H9 (cell line): ENCODE results near the gene BTBD8. TPM values are rescaled to one million over a fixed set of nuclear protein-coding genes. Genes with fewer than 3 reads are reported as not detected.

ENCODE experiments used
- DNase-seq: peaks from one replicate; pipeline ENCODE4 v3.0.0-alpha.2; 2017
- H2AFZ ChIP-seq: one replicate; pipeline ENCODE4 v1.6.1; 2013; ENCODE audit warnings: mild to moderate bottlenecking, low read length, control low read depth, moderate library complexity
- H2AK5ac ChIP-seq: 2 replicates; pipeline ENCODE4 v1.6.1; 2013; ENCODE audit warnings: low read length, control low read depth, mixed read lengths; ENCODE audit not compliant: insufficient read length
- H2BK120ac ChIP-seq: one replicate; pipeline ENCODE4 v1.6.1; 2013; ENCODE audit warnings: low read depth, mild to moderate bottlenecking, low read length, control low read depth, inconsistent platforms; ENCODE audit not compliant: poor library complexity, severe bottlenecking
- H2BK12ac ChIP-seq: 2 replicates; pipeline ENCODE4 v1.6.1; 2013; ENCODE audit warnings: low read length, control low read depth, mixed read lengths, low read depth; ENCODE audit not compliant: insufficient read length
- H2BK15ac ChIP-seq: 2 replicates; pipeline ENCODE4 v1.6.1; 2013; ENCODE audit warnings: low read depth, low read length, control low read depth
- H2BK20ac ChIP-seq: one replicate; pipeline ENCODE4 v1.6.1; 2013; ENCODE audit warnings: low read depth, mild to moderate bottlenecking, low read length, control low read depth, inconsistent platforms; ENCODE audit not compliant: poor library complexity, severe bottlenecking
- H2BK5ac ChIP-seq: 2 replicates; pipeline ENCODE4 v1.6.1; 2013; ENCODE audit warnings: low read length, control low read depth, mixed read lengths; ENCODE audit not compliant: insufficient read length
- H3K14ac ChIP-seq: 2 replicates; pipeline ENCODE4 v1.6.1; 2013; ENCODE audit warnings: low read length, control low read depth; ENCODE audit not compliant: insufficient read depth
- H3K18ac ChIP-seq: 2 replicates; pipeline ENCODE4 v1.6.1; 2013; ENCODE audit warnings: low read depth, mild to moderate bottlenecking, mixed read lengths, low read length, control low read depth; ENCODE audit not compliant: insufficient read length
- H3K23ac ChIP-seq: 2 replicates; pipeline ENCODE4 v1.6.1; 2013; ENCODE audit warnings: low read length, control low read depth, mixed read lengths, low read depth; ENCODE audit not compliant: insufficient read length
- H3K23me2 ChIP-seq: 2 replicates; pipeline ENCODE4 v1.6.1; 2013; ENCODE audit warnings: low read depth, mild to moderate bottlenecking, mixed read lengths, low read length, control low read depth; ENCODE audit not compliant: insufficient read length, poor library complexity, severe bottlenecking
- H3K27ac ChIP-seq: 2 replicates; pipeline ENCODE4 v1.5.1; 2013; ENCODE audit warnings: low read length, control low read depth, mixed read lengths, low read depth; ENCODE audit not compliant: insufficient read length
- H3K27me3 ChIP-seq: 2 replicates; pipeline ENCODE4 v1.6.1; 2013; ENCODE audit warnings: low read length, control low read depth, inconsistent platforms; ENCODE audit not compliant: insufficient read depth
- H3K4ac ChIP-seq: 2 replicates; pipeline ENCODE4 v1.6.1; 2013; ENCODE audit warnings: low read depth, mild to moderate bottlenecking, control low read depth, inconsistent platforms, low read length, moderate library complexity
- H3K4me1 ChIP-seq: 2 replicates; pipeline ENCODE4 v1.6.1; 2013; ENCODE audit warnings: low read length, control low read depth, inconsistent platforms; ENCODE audit not compliant: insufficient read depth
- H3K4me2 ChIP-seq: 2 replicates; pipeline ENCODE4 v1.6.1; 2013; ENCODE audit warnings: low read length, control low read depth, mixed read lengths; ENCODE audit not compliant: insufficient read length, insufficient read depth
- H3K56ac ChIP-seq: 2 replicates; pipeline ENCODE4 v1.6.1; 2013; ENCODE audit warnings: low read depth, mild to moderate bottlenecking, mixed read lengths, low read length, control low read depth; ENCODE audit not compliant: insufficient read length
- H3K79me1 ChIP-seq: 2 replicates; pipeline ENCODE4 v1.6.1; 2013; ENCODE audit warnings: low read depth, mild to moderate bottlenecking, moderate library complexity, low read length, control low read depth, inconsistent platforms; ENCODE audit not compliant: insufficient read depth, poor library complexity, severe bottlenecking
- H3K79me2 ChIP-seq: 2 replicates; pipeline ENCODE4 v1.6.1; 2013; ENCODE audit warnings: low read length, control low read depth, inconsistent platforms; ENCODE audit not compliant: insufficient read depth
- H3K9ac ChIP-seq: 2 replicates; pipeline ENCODE4 v1.6.1; 2013; ENCODE audit warnings: low read length, control low read depth, mixed read lengths; ENCODE audit not compliant: insufficient read length; ENCODE audit errors: extremely low read depth
- H3K9me3 ChIP-seq: one replicate; pipeline ENCODE4 v1.6.1; 2013; ENCODE audit warnings: low read depth, low read length, inconsistent platforms; ENCODE audit not compliant: control insufficient read depth
- H3T11ph ChIP-seq: one replicate; pipeline ENCODE4 v1.6.1; 2013; ENCODE audit warnings: mild to moderate bottlenecking, low read length, control low read depth, inconsistent platforms
- H4K20me1 ChIP-seq: one replicate; pipeline ENCODE4 v1.6.1; 2013; ENCODE audit not compliant: control insufficient read depth, insufficient read length, insufficient read depth
- H4K5ac ChIP-seq: 2 replicates; pipeline ENCODE4 v1.6.1; 2013; ENCODE audit warnings: low read depth, mild to moderate bottlenecking, mixed read lengths, low read length, control low read depth; ENCODE audit not compliant: insufficient read length
- H4K8ac ChIP-seq: replicated peaks from 2 replicates; pipeline ENCODE4 v1.6.1; 2013; ENCODE audit warnings: low read length, control low read depth, mixed read lengths, low read depth; ENCODE audit not compliant: insufficient read length
- H4K91ac ChIP-seq: 2 replicates; pipeline ENCODE4 v1.6.1; 2013; ENCODE audit warnings: low read depth, mild to moderate bottlenecking, moderate library complexity, mixed read lengths, low read length, control low read depth; ENCODE audit not compliant: insufficient read length
- H3K27ac Mint-ChIP-seq, 3 experiments: 2 replicates in 2 of 3; 3 replicates in 1 of 3; pipeline ENCODE4 v1.8.0; 2020 to 2021; ENCODE audit warnings: mixed read lengths in 3 of 3, mild to moderate bottlenecking in 1 of 3, moderate library complexity in 1 of 3
- H3K27me3 Mint-ChIP-seq: 2 replicates; pipeline ENCODE4 v1.8.0; 2021; ENCODE audit warnings: low read depth, mild to moderate bottlenecking, moderate library complexity, mixed read lengths
- H3K36me3 Mint-ChIP-seq, 3 experiments: 2 replicates in 2 of 3; 3 replicates in 1 of 3; pipeline ENCODE4 v1.8.0; 2020 to 2021; ENCODE audit warnings: low read depth in 3 of 3, mixed read lengths in 3 of 3; ENCODE audit not compliant: insufficient read depth in 1 of 3
- H3K4me1 Mint-ChIP-seq, 2 experiments: 2 replicates each; pipeline ENCODE4 v1.8.0; 2020; ENCODE audit warnings: mixed read lengths in 2 of 2
- H3K4me3 Mint-ChIP-seq, 2 experiments: 2 replicates in 1 of 2; 3 replicates in 1 of 2; pipeline ENCODE4 v1.8.0; 2020 to 2021; ENCODE audit warnings: mild to moderate bottlenecking in 2 of 2, mixed read lengths in 2 of 2, moderate library complexity in 1 of 2
- H3K9me3 Mint-ChIP-seq, 2 experiments: 2 replicates in 1 of 2; 3 replicates in 1 of 2; pipeline ENCODE4 v1.8.0; 2020; ENCODE audit warnings: mild to moderate bottlenecking in 2 of 2, mixed read lengths in 2 of 2, moderate library complexity in 1 of 2
- WGBS: extraction: QIAGEN DNeasy Blood & Tissue Kit; methylation state at CpG from one replicate; pipeline ENCODE4 v1.1.7; 2013; ENCODE audit warnings: missing lambda C conversion rate, low lambda C conversion rate, mixed read lengths; ENCODE audit not compliant: insufficient read length; ENCODE audit errors: extremely low coverage; 5-methylcytosine and 5-hydroxymethylcytosine counted together
- total RNA-seq: library from RNA; stranded (reverse); gene quantifications from 2 replicates; pipeline ENCODE4 v1.2.1, GENCODE V29; 2021
- TF ChIP-seq, protein P1 (sequence below): fragments of 200-600 bp; sonication (generic); conservative IDR thresholded peaks from 3 replicates; pipeline ENCODE4 v1.8.0; 2021; ENCODE audit warnings: antibody characterized with exemption, mild to moderate bottlenecking

BTBD8 gene
- total RNA-seq, 1 experiment from 2014 or later: 1.4 TPM

- Histone ChIP-seq H2BK20ac (no peak overlapping the region), H3K79me1 (no peaks in the 10 kb centered on the region), H3K79me2 (no peaks in the 10 kb centered on the region), H2BK5ac (no peak overlapping the region), H4K5ac (no peak overlapping the region), H3T11ph (no peak overlapping the region), H4K20me1 (no peaks in the 10 kb centered on the region), H2BK12ac (no peak overlapping the region), H3K56ac (no peak overlapping the region), H2AK5ac (no peak overlapping the region), H2BK120ac (no peak overlapping the region), H3K4me2 (no peak overlapping the region), H2AFZ (no peak overlapping the region), H3K9ac (no peak overlapping the region), H4K91ac (no peak overlapping the region), H4K8ac (no peak overlapping the region), H3K27me3 (no peaks in the 10 kb centered on the region), H3K14ac (no peak overlapping the region), H3K9me3 (no peaks in the 10 kb centered on the region), H3K4ac (no peak overlapping the region), H3K4me1 (no peaks in the 10 kb centered on the region; the same call in 1 of the 2 replicates), H3K23me2 (no peaks in the 10 kb centered on the region), H2BK15ac (no peak overlapping the region), H3K27ac (no peak overlapping the region), H3K23ac (no peak overlapping the region), H3K18ac (no peak overlapping the region)
- no peaks in the 10 kb centered on the region for H3K36me3 Mint-ChIP-seq
- TF ChIP-seq, protein P1, sequence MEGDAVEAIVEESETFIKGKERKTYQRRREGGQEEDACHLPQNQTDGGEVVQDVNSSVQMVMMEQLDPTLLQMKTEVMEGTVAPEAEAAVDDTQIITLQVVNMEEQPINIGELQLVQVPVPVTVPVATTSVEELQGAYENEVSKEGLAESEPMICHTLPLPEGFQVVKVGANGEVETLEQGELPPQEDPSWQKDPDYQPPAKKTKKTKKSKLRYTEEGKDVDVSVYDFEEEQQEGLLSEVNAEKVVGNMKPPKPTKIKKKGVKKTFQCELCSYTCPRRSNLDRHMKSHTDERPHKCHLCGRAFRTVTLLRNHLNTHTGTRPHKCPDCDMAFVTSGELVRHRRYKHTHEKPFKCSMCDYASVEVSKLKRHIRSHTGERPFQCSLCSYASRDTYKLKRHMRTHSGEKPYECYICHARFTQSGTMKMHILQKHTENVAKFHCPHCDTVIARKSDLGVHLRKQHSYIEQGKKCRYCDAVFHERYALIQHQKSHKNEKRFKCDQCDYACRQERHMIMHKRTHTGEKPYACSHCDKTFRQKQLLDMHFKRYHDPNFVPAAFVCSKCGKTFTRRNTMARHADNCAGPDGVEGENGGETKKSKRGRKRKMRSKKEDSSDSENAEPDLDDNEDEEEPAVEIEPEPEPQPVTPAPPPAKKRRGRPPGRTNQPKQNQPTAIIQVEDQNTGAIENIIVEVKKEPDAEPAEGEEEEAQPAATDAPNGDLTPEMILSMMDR: no peak
- no peak for DNase-seq
- H3K27ac Mint-ChIP-seq: no peak overlapping the region
- no peaks in the 10 kb centered on the region for H3K9me3 Mint-ChIP-seq
- H3K4me1 Mint-ChIP-seq: no peaks in the 10 kb centered on the region
- WGBS: no CpG with 5 or more reads among the region's 1 CpG
- no peaks in the 10 kb centered on the region for H3K27me3 Mint-ChIP-seq
- no peak overlapping the region for H3K4me3 Mint-ChIP-seq
Measured at GRCh38 chr1:92230736-92231135, 150.6 kb downstream of the BTBD8 start.

Other genes starting within 250 kb of the BTBD8 start
- 2.4 and 3.6 TPM in 2 replicates for gene TGFBR3, start 194.2 kb upstream of the BTBD8 start, total RNA-seq
- 0.15 TPM in 2 replicates for gene BRDT, start 130.9 kb upstream of the BTBD8 start, total RNA-seq
- 0.70 and 0.72 TPM in 2 replicates for gene EPHX4, start 50.4 kb upstream of the BTBD8 start, total RNA-seq
- gene SETSIP, start 4.9 kb upstream of the BTBD8 start, total RNA-seq: 0.35 TPM in 2 replicates
- gene C1orf146, start 137.6 kb downstream of the BTBD8 start, total RNA-seq: not detected in 2 replicates
- 23.6 and 24.8 TPM in 2 replicates for gene GLMN, start 218.6 kb downstream of the BTBD8 start, total RNA-seq
- gene RPAP2, start 218.7 kb downstream of the BTBD8 start, total RNA-seq: 27.4 and 27.5 TPM in 2 replicates